Caco-2 (cell line): ENCODE data around the gene PRKAG2. TPM values are rescaled to one million over a fixed set of nuclear protein-coding genes. Genes with fewer than 3 reads are reported as not detected.

Source experiments
- BruUV-seq: library from RNA; stranded (reverse); fragments of 400-500 nt; replicated peaks from 2 replicates; lab custom pipeline; 2021; lab: Mats Ljungman, UMichigan
- CTCF ChIA-PET: fragments of 300-600 bp; sonication (Branson Sonifier 250); formaldehyde crosslinking; loops from one replicate; lab custom pipeline; 2022; ENCODE audit warnings: antibody characterized with exemption; lab: Charles Lee
- POLR2A ChIA-PET: fragments of 300-600 bp; sonication (Branson Sonifier 250); formaldehyde crosslinking; loops from one replicate; lab custom pipeline; 2022; ENCODE audit warnings: antibody characterized with exemption; lab: Charles Lee
- DNase-seq, 2 experiments: peaks; one replicate each; pipeline versions ENCODE4 v3.0.0 to v3.0.0-alpha.2; 2020 to 2022
- H3K27me3 ChIP-seq: replicated peaks from 2 replicates; pipeline ENCODE4 v1.6.0; 2011; ENCODE audit warnings: low read length; ENCODE audit not compliant: control insufficient read depth, insufficient read depth
- H3K36me3 ChIP-seq: 2 replicates; pipeline ENCODE4 v1.5.1; 2011; ENCODE audit warnings: low read length; ENCODE audit not compliant: control insufficient read depth, insufficient read depth
- H3K4me1 ChIP-seq: fragments of 250-450 bp; sonication (Bioruptor Pico); 2 replicates; pipeline ENCODE4 v1.5.1; 2020; ENCODE audit warnings: mild to moderate bottlenecking
- H3K4me3 ChIP-seq: 2 replicates; pipeline ENCODE4 v1.5.1; 2011; ENCODE audit warnings: low read depth, mild to moderate bottlenecking, control low read depth, low read length
- H3K9me3 ChIP-seq: fragments of 250-450 bp; sonication (Bioruptor Pico); 2 replicates; pipeline ENCODE4 v1.5.1; 2020; ENCODE audit warnings: mild to moderate bottlenecking, moderate library complexity
- H3K27ac Mint-ChIP-seq: one replicate; pipeline ENCODE4 v1.8.0; 2022; ENCODE audit warnings: mixed read lengths; ENCODE audit not compliant: unreplicated experiment
- H3K27me3 Mint-ChIP-seq: one replicate; pipeline ENCODE4 v1.8.0; 2022; ENCODE audit warnings: mixed read lengths; ENCODE audit not compliant: insufficient read depth, unreplicated experiment
- H3K36me3 Mint-ChIP-seq: one replicate; pipeline ENCODE4 v1.8.0; 2022; ENCODE audit warnings: mild to moderate bottlenecking, mixed read lengths; ENCODE audit not compliant: insufficient read depth, unreplicated experiment
- H3K4me1 Mint-ChIP-seq: one replicate; pipeline ENCODE4 v1.8.0; 2022; ENCODE audit warnings: low read depth, mixed read lengths; ENCODE audit not compliant: unreplicated experiment
- H3K4me3 Mint-ChIP-seq: one replicate; pipeline ENCODE4 v1.8.0; 2022; ENCODE audit warnings: mild to moderate bottlenecking, moderate library complexity, mixed read lengths; ENCODE audit not compliant: unreplicated experiment
- H3K9me3 Mint-ChIP-seq: one replicate; pipeline ENCODE4 v1.8.0; 2022; ENCODE audit warnings: mixed read lengths; ENCODE audit not compliant: unreplicated experiment
- CTCF ChIP-seq, 2 experiments: fragments of 200-600 bp in 1 of 2; IDR thresholded peaks; 1 replicate in 1 of 2; 2 replicates in 1 of 2; pipeline versions ENCODE4 v1.5.1 to v1.8.0; 2011 to 2022; ENCODE audit warnings: antibody characterized with exemption in 1 of 2, control low read depth in 1 of 2, inconsistent platforms in 1 of 2, low read depth in 1 of 2, low read length in 1 of 2, mild to moderate bottlenecking in 1 of 2, moderate library complexity in 1 of 2; ENCODE audit not compliant: insufficient read depth in 1 of 2, severe bottlenecking in 1 of 2, unreplicated experiment in 1 of 2
- intact Hi-C: fragments of 100-400 bp; cut with micrococcal nuclease; formaldehyde crosslinking; loops from one replicate; pipeline ENCODE4 v1.10.0; 2022; ENCODE audit not compliant: unreplicated experiment
- total RNA-seq: library from RNA; stranded (reverse); gene quantifications from 2 replicates; pipeline ENCODE4 v1.2.3, GENCODE V29; 2022

Gene PRKAG2
- total RNA-seq, 1 experiment from 2014 or later = 15.9 TPM

GRCh38 chr7:151786936-151787335 is 90.0 kb downstream of the PRKAG2 start:
- no peaks in the 10 kb centered on the region for H3K27me3 ChIP-seq
- no peaks in the 10 kb centered on the region for H3K4me1 Mint-ChIP-seq
- no TSS peak for BruUV-seq
- H3K27me3 Mint-ChIP-seq = peaks cover 3% of the 10 kb centered on the region
- H3K4me3 Mint-ChIP-seq = no peak overlapping the region
- no peaks in the 10 kb centered on the region for H3K4me1 ChIP-seq
- CTCF ChIA-PET = no interaction called here
- no peaks in the 10 kb centered on the region for H3K36me3 Mint-ChIP-seq
- POLR2A ChIA-PET = no interaction called here
- no peaks in the 10 kb centered on the region for H3K36me3 ChIP-seq
- H3K9me3 ChIP-seq = no peaks in the 10 kb centered on the region
- no peak overlapping the region for H3K27ac Mint-ChIP-seq
- no peaks in the 10 kb centered on the region for H3K9me3 Mint-ChIP-seq
- DNase-seq = no peak
- intact Hi-C loops = no loop called here
- H3K4me3 ChIP-seq = no peak overlapping the region
- TF ChIP-seq CTCF (IDR thresholded peaks at IDR 0.05; ENCODE audit: insufficient read depth in 1 of 2, low read depth in 1 of 2, low read length in 1 of 2, severe bottlenecking in 1 of 2, unreplicated experiment in 1 of 2) = no peak

GRCh38 chr7:151786241-151786640 is 90.7 kb downstream of the PRKAG2 start:
- Mint-ChIP-seq H3K27ac (no peak overlapping the region), H3K27me3 (peaks cover 3% of the 10 kb centered on the region), H3K36me3 (no peaks in the 10 kb centered on the region), H3K4me3 (no peak overlapping the region), H3K4me1 (no peaks in the 10 kb centered on the region), H3K9me3 (no peaks in the 10 kb centered on the region)
- Histone ChIP-seq H3K27me3 (no peaks in the 10 kb centered on the region), H3K4me1 (no peaks in the 10 kb centered on the region), H3K4me3 (no peak overlapping the region), H3K36me3 (no peaks in the 10 kb centered on the region), H3K9me3 (no peaks in the 10 kb centered on the region)
- no peak for TF ChIP-seq CTCF (IDR thresholded peaks at IDR 0.05; ENCODE audit: insufficient read depth in 1 of 2, low read depth in 1 of 2, low read length in 1 of 2, severe bottlenecking in 1 of 2, unreplicated experiment in 1 of 2)
- CTCF ChIA-PET = no interaction called here
- DNase-seq = no peak
- no TSS peak for BruUV-seq
- intact Hi-C loops = no loop called here
- POLR2A ChIA-PET = no interaction called here

GRCh38 chr7:151785681-151785965 is 91.3 kb downstream of the PRKAG2 start:
- TF ChIP-seq CTCF (IDR thresholded peaks at IDR 0.05; ENCODE audit: insufficient read depth in 1 of 2, low read depth in 1 of 2, low read length in 1 of 2, severe bottlenecking in 1 of 2, unreplicated experiment in 1 of 2) = no peak
- CTCF ChIA-PET = no interaction called here
- Histone ChIP-seq H3K4me1 (no peaks in the 10 kb centered on the region), H3K36me3 (no peaks in the 10 kb centered on the region), H3K27me3 (no peaks in the 10 kb centered on the region), H3K9me3 (no peaks in the 10 kb centered on the region), H3K4me3 (no peak overlapping the region)
- no peaks in the 10 kb centered on the region for H3K9me3 Mint-ChIP-seq
- POLR2A ChIA-PET = no interaction called here
- no peaks in the 10 kb centered on the region for H3K4me1 Mint-ChIP-seq
- H3K27ac Mint-ChIP-seq = no peak overlapping the region
- intact Hi-C loops = no loop called here
- DNase-seq = no peak
- H3K36me3 Mint-ChIP-seq = no peaks in the 10 kb centered on the region
- no TSS peak for BruUV-seq
- no peak overlapping the region for H3K4me3 Mint-ChIP-seq
- peaks cover 3% of the 10 kb centered on the region for H3K27me3 Mint-ChIP-seq
